ENCODE data around the gene PACC1.

- TF ChIP-seq CTCF (conservative IDR thresholded peaks at IDR 0.05; ENCODE audit: low read depth, low read length): no peak
- no peak for TF ChIP-seq EZH2 (IDR thresholded peaks at IDR 0.05; ENCODE audit: low read length, unreplicated experiment)
Measured at GRCh38 chr1:212375986-212376385, 38.7 kb downstream of the PACC1 start.
